ENCODE data around the gene ZRANB3. TPM values are rescaled to one million over a fixed set of nuclear protein-coding genes. Genes with fewer than 3 reads are reported as not detected.

ZRANB3 gene
- total RNA-seq, 3 donors from 2014 or later = 4.9 to 7.3 (median 5.0) TPM

DNA sequence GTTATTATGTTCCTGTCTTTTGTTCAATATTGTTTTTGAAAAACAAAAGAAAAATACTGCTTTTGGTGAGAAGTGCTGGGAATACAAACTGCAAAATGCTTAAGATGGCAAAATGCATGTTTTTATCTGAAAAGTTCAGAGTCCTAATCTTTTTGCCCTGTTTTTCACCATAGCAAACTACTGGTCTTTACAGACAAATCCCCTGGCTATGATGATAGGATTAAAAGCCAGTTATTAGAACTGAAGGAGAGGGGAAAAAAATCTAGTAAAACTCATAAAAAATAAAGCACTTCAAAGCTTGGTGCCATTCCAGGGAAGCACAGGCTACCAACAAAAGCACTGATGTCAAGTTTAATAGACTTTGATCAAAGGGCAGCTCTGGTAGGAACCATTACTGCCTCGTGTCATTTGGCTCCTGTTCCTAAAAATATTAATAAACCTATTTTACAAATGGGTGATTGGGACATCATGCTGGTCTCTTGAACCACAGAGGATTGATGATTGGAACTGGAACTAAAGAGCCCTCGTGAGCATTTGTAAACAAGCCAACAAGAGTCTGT, 284.2 kb downstream of the ZRANB3 start:
- Histone ChIP-seq H3K4me3 (no peak overlapping the region), H3K36me3 (ENCODE audit: low read depth) (no peaks in the 10 kb centered on the region), H3K4me1 (ENCODE audit: low read depth) (no peaks in the 10 kb centered on the region), H3K9me3 (no peaks in the 10 kb centered on the region)
- intact Hi-C loops (cut with DNase I, micrococcal nuclease) = no loop called here
- DNase-seq (no peak), ATAC-seq (no peak)
- TF ChIP-seq, protein P1, sequence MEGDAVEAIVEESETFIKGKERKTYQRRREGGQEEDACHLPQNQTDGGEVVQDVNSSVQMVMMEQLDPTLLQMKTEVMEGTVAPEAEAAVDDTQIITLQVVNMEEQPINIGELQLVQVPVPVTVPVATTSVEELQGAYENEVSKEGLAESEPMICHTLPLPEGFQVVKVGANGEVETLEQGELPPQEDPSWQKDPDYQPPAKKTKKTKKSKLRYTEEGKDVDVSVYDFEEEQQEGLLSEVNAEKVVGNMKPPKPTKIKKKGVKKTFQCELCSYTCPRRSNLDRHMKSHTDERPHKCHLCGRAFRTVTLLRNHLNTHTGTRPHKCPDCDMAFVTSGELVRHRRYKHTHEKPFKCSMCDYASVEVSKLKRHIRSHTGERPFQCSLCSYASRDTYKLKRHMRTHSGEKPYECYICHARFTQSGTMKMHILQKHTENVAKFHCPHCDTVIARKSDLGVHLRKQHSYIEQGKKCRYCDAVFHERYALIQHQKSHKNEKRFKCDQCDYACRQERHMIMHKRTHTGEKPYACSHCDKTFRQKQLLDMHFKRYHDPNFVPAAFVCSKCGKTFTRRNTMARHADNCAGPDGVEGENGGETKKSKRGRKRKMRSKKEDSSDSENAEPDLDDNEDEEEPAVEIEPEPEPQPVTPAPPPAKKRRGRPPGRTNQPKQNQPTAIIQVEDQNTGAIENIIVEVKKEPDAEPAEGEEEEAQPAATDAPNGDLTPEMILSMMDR (IDR thresholded peaks at IDR 0.05) = no peak

GRCh38 chr2:135245071-135245470, 285.9 kb downstream of the ZRANB3 start:
- TF ChIP-seq, protein P1 (IDR thresholded peaks at IDR 0.05) = no peak
- no peak for DNase-seq
- H3K36me3 ChIP-seq (ENCODE audit: low read depth) = no peaks in the 10 kb centered on the region

GRCh38 chr2:135238651-135239050, 292.4 kb downstream of the ZRANB3 start:
- Histone ChIP-seq H3K36me3 (ENCODE audit: low read depth) (no peaks in the 10 kb centered on the region), H3K4me1 (ENCODE audit: low read depth) (no peaks in the 10 kb centered on the region), H3K4me3 (no peak overlapping the region), H3K9me3 (no peaks in the 10 kb centered on the region)
- intact Hi-C loops (cut with DNase I, micrococcal nuclease) = no loop called here
- DNase-seq (no peak), ATAC-seq (no peak)
- TF ChIP-seq, protein P1 (IDR thresholded peaks at IDR 0.05) = no peak

More at GRCh38 chr2:135245071-135245470, 285.9 kb downstream of the ZRANB3 start:
- no peaks in the 10 kb centered on the region for H3K9me3 ChIP-seq
- no peaks in the 10 kb centered on the region for H3K4me1 ChIP-seq (ENCODE audit: low read depth)
- intact Hi-C loops (cut with DNase I, micrococcal nuclease) = no loop called here
- no peak overlapping the region for H3K4me3 ChIP-seq
- ATAC-seq = no peak

DNA sequence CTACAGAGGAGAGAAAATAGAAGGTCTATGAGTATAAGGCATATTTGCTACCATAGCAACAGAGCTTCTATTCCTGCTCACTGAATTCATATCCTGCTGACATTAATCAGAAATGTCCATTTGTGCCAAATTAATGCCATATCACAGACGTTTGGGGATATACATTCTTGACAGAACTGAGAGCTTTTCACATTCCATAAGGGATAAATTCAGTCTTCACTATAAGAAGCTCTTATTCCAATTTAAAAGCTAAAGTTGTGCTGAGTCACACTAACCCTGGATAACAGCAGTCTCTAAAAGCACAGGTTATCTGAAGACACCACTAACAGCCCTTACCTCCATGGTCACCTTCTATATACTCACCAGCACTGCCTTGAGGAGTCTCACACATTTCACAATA, 300.9 kb downstream of the ZRANB3 start:
- TF ChIP-seq, protein P1 (IDR thresholded peaks at IDR 0.05) = no peak
- intact Hi-C loops (cut with DNase I, micrococcal nuclease) = no loop called here
- no peak for ATAC-seq

DNA sequence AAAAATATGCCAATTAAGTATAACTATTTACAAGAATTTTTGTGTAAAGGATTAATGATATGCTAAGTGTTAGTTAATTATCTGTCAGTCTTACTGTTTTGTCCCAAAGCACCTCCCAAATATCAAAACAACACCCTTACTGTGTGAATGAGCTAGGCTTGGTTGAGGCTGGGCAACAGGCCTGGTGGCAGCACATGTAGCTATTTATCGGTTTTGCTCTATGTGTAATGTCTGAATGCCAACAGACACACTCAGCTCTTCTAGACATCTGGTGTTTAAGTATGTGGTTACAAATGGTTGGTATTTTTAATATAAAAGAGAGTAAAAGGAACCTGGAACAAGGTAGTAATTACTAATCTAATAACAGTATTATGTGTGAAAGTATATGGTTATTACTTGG, 303.6 kb downstream of the ZRANB3 start:
- DNase-seq (no peak), ATAC-seq (no peak)
- Histone ChIP-seq H3K9me3 (no peaks in the 10 kb centered on the region), H3K36me3 (ENCODE audit: low read depth) (no peaks in the 10 kb centered on the region), H3K4me1 (ENCODE audit: low read depth) (no peaks in the 10 kb centered on the region), H3K4me3 (no peak overlapping the region)
- intact Hi-C loops (cut with DNase I, micrococcal nuclease) = no loop called here
- TF ChIP-seq, protein P1 (IDR thresholded peaks at IDR 0.05) = no peak

More for the DNA sequence above, 300.9 kb downstream of the ZRANB3 start:
- H3K9me3 ChIP-seq = no peaks in the 10 kb centered on the region
- H3K36me3 ChIP-seq (ENCODE audit: low read depth) = no peaks in the 10 kb centered on the region
- no peaks in the 10 kb centered on the region for H3K4me1 ChIP-seq (ENCODE audit: low read depth)
- no peak for DNase-seq
- no peak overlapping the region for H3K4me3 ChIP-seq

GRCh38 chr2:135226961-135227360, 304.1 kb downstream of the ZRANB3 start:
- TF ChIP-seq, protein P1 (IDR thresholded peaks at IDR 0.05) = no peak
- Histone ChIP-seq H3K4me1 (ENCODE audit: low read depth) (no peaks in the 10 kb centered on the region), H3K4me3 (no peak overlapping the region), H3K36me3 (ENCODE audit: low read depth) (no peaks in the 10 kb centered on the region), H3K9me3 (no peaks in the 10 kb centered on the region)
- no peak for DNase-seq
- intact Hi-C loops (cut with DNase I, micrococcal nuclease) = no loop called here
- no peak for ATAC-seq

Measured in mucosa of descending colon (tissue), 3 donors.